K562 (cell line): Measurements from ENCODE around the gene ZNF17. TPM values are rescaled to one million over a fixed set of nuclear protein-coding genes. Genes with fewer than 3 reads are reported as not detected.

Experiments
- ARID1B ChIP-seq: fragments of 450-650 bp; IDR thresholded peaks from 2 replicates; pipeline ENCODE4 v1.6.1; 2016; ENCODE audit warnings: antibody characterized with exemption, mild to moderate bottlenecking, inconsistent platforms
- ARID3A ChIP-seq: IDR thresholded peaks from 2 replicates; pipeline ENCODE4 v1.6.1; 2012; ENCODE audit warnings: low read depth, low read length, improper control_type of control experiment, borderline replicate concordance
- ATF1 ChIP-seq, 2 experiments: fragments of 450-650 bp in 1 of 2; IDR thresholded peaks; 2 replicates each; pipeline ENCODE4 v1.6.1; 2016; ENCODE audit warnings: missing compliant biosample characterization in 1 of 2, missing genetic modification characterization in 1 of 2
- DPF2 ChIP-seq: fragments of 450-650 bp; IDR thresholded peaks from 2 replicates; pipeline ENCODE4 v1.6.1; 2016
- HSF4 ChIP-seq: fragments of 250-450 bp; sonication (Bioruptor Pico); IDR thresholded peaks from 2 replicates; pipeline ENCODE4 v2.1.2; 2022; ENCODE audit warnings: mild to moderate bottlenecking, moderate library complexity, borderline replicate concordance
- JUNB ChIP-seq: fragments of 450-650 bp; formaldehyde crosslinking; conservative IDR thresholded peaks from 2 replicates; pipeline ENCODE4 v1.4.0; 2020; ENCODE audit warnings: mild to moderate bottlenecking
- NR2C1 ChIP-seq, 2 experiments: fragments of 450-650 bp; IDR thresholded peaks; 2 replicates each; pipeline ENCODE4 v1.6.1; 2017; ENCODE audit warnings: mild to moderate bottlenecking in 2 of 2, antibody characterized with exemption in 1 of 2, inconsistent platforms in 1 of 2, missing compliant biosample characterization in 1 of 2, missing genetic modification characterization in 1 of 2
- RBM34 ChIP-seq: fragments of 200-400 bp; formaldehyde crosslinking; IDR thresholded peaks from 2 replicates; pipeline ENCODE4 v1.6.1; 2018; ENCODE audit warnings: low read length, borderline replicate concordance; ENCODE audit not compliant: insufficient read depth
- SNRNP70 ChIP-seq: fragments of 200-400 bp; formaldehyde crosslinking; optimal IDR thresholded peaks from 2 replicates; pipeline ENCODE3; 2017; ENCODE audit warnings: low read depth, low read length
- SPI1 ChIP-seq: IDR thresholded peaks from 2 replicates; pipeline ENCODE4 v1.6.1; 2011; ENCODE audit warnings: low read depth, low read length, control low read depth, borderline replicate concordance
- SRSF7 ChIP-seq: fragments of 200-400 bp; formaldehyde crosslinking; optimal IDR thresholded peaks from 2 replicates; pipeline ENCODE3; 2017; ENCODE audit warnings: mild to moderate bottlenecking, low read depth, low read length
- SUPT5H ChIP-seq: fragments of 450-650 bp; IDR thresholded peaks from 2 replicates; pipeline ENCODE4 v1.6.1; 2016
- U2AF1 ChIP-seq: fragments of 200-400 bp; formaldehyde crosslinking; optimal IDR thresholded peaks from 2 replicates; pipeline ENCODE3; 2017; ENCODE audit warnings: mild to moderate bottlenecking, low read depth, low read length, moderate library complexity
- ZNF407 ChIP-seq: fragments of 450-650 bp; IDR thresholded peaks from 2 replicates; pipeline ENCODE4 v1.6.1; 2016; ENCODE audit warnings: low read depth
- ZNF431 ChIP-seq: sonication (generic); formaldehyde crosslinking; IDR thresholded peaks from 2 replicates; pipeline ENCODE4 v1.8.0; 2022; ENCODE audit warnings: mild to moderate bottlenecking, missing genetic modification reagents
- ZNF780A ChIP-seq: fragments of 250-450 bp; sonication (Bioruptor Pico); IDR thresholded peaks from 2 replicates; pipeline ENCODE4 v1.5.0; 2021; ENCODE audit warnings: mild to moderate bottlenecking
- polyA plus RNA-seq, 8 experiments: library from polyadenylated mRNA; depleted of rRNA in 4 of 8; stranded (reverse) in 5 of 8; unstranded in 3 of 8; fragments of >200 nt; fragmentation: Nextera tagmentation in 2 of 8; fragmentation: Illumina TruSeq in 1 of 8; extraction: Ambion mirVana in 2 of 8; extraction: Trizol in 1 of 8; gene quantifications; 2 replicates each; pipeline versions ENCODE4 v1.2.1 to v1.2.3, GENCODE V29; 2011 to 2014; ENCODE audit warnings: inconsistent platforms in 1 of 8, missing spikeins in 1 of 8
- total RNA-seq, 7 experiments: library from RNA; depleted of rRNA in 6 of 7; stranded (reverse); fragments of >200 nt in 6 of 7; fragmentation: Illumina TruSeq in 2 of 7; extraction: Trizol in 2 of 7; gene quantifications; 2 replicates each; pipeline versions ENCODE4 v1.2.1 to v1.2.3, GENCODE V29; 2011 to 2021; ENCODE audit warnings: low replicate concordance in 1 of 7
- TF ChIP-seq, protein P1 (sequence below): fragments of 250-450 bp; sonication (Bioruptor Pico); IDR thresholded peaks from 2 replicates; pipeline ENCODE4 v1.8.0; 2022; ENCODE audit warnings: inconsistent platforms, mild to moderate bottlenecking, moderate library complexity, borderline replicate concordance

The ZNF17 gene
- total and polyA plus RNA-seq, 9 of the 15 experiments (the other 6 are each of a cell fraction or from before 2014, with no cell fraction given) = 5.3 to 8.6 (median 6.5) TPM

DNA sequence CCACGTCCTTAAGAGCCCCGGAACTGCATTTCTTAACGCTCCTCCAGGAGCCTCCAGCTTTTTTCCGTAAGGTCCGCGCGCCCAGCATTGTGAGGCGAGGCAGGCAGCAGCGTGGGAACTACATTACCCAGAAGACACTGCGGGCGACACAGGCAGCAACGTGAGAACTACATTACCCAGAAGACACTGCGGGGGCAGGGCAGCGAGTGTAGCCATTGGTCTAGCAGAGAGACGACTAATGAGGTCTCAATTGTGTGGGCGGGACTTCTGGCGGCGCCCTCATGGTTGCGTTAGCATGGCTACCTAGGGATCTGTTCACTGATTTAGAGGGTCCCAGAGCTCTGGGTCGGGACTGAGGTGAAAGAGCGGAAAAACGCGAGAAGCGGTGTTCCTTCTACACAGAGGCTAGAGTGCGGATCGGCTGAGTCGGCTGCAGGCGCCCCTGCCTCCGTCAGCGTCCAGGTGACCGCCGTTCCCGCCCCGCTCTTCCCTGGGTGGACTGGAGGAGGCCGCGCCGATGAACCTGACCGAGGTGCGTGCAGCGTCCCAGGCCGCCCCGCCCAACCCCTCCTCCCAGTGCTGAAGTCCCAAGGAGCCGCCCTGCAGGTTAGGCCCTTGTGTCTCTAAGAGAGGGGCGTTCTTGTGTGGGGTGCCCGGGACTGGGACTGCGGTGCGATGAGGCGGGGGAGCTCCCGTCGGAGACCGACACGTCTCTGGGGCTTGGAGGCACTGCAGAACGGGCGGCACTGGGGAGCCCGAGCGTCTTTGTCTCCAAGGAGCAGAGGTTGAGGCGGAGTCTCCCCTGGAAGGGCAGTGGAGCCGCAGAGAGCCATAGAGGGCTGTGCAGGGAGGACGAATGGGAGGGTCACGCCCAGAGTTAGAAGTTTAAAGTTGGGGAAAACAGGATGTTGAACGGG lies 24.4 kb downstream of the ZNF17 start, which contains the start of gene ZNF749 (continued):
- TF ChIP-seq SRSF7 (no peak), NR2C1 (IDR thresholded peaks at IDR 0.05) (peak; percentile 49), NR2C1 (tag; IDR thresholded peaks at IDR 0.05) (peak; percentile 78), ZNF431 (CRISPR knock-in tag) (no peak), ARID1B (no peak), U2AF1 (no peak), DPF2 (no peak), JUNB (CRISPR knock-in tag) (no peak), ZNF780A (CRISPR knock-in tag) (no peak), ZNF407 (no peak), HSF4 (CRISPR knock-in tag) (no peak), ARID3A (no peak), SPI1 (no peak), RBM34 (no peak), SUPT5H (peak; percentile 68), SNRNP70 (no peak), ATF1 (CRISPR knock-in tag; IDR thresholded peaks at IDR 0.05) (no peak), ATF1 (tag; IDR thresholded peaks at IDR 0.05) (peak; percentile 94)
- TF ChIP-seq, protein P1, sequence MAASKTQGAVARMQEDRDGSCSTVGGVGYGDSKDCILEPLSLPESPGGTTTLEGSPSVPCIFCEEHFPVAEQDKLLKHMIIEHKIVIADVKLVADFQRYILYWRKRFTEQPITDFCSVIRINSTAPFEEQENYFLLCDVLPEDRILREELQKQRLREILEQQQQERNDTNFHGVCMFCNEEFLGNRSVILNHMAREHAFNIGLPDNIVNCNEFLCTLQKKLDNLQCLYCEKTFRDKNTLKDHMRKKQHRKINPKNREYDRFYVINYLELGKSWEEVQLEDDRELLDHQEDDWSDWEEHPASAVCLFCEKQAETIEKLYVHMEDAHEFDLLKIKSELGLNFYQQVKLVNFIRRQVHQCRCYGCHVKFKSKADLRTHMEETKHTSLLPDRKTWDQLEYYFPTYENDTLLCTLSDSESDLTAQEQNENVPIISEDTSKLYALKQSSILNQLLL = no peak
